Measurements from ENCODE around the gene REXO2.

Gene REXO2

DNA sequence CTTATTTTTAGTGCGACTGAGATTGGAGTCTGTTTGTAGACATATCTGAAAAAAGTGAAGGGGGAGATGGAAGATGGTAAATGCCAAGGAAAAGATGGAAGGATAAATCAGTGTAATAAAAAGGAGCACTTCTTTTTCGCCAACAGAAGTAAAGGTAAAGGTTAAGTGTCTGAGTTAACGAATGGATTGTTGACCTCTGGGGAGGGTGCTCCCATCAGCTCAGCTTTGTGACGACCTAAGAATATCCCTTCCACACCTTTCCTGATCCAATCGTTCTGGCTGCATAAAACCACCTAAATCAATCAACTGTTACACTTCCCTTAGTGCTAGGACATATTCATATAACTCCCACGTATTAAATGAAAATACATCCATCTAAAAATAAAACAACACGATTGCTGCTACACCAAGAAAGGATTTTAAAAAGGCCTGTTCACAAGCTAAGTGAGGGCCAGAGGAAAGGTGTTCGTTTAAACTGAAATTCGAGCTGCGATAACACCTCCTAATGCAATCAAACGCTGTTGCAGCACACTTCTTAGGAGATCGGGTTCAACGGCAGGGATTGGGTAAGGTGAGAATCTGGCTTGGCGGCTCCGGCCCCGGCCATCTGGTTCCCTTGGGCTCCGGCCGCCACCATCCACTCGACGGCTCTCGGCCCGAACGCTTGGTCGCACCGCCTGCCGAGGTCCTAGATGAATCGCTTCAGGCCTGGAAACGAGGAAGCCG is 39.6 kb upstream of the REXO2 start:
- TF ChIP-seq, protein P1, sequence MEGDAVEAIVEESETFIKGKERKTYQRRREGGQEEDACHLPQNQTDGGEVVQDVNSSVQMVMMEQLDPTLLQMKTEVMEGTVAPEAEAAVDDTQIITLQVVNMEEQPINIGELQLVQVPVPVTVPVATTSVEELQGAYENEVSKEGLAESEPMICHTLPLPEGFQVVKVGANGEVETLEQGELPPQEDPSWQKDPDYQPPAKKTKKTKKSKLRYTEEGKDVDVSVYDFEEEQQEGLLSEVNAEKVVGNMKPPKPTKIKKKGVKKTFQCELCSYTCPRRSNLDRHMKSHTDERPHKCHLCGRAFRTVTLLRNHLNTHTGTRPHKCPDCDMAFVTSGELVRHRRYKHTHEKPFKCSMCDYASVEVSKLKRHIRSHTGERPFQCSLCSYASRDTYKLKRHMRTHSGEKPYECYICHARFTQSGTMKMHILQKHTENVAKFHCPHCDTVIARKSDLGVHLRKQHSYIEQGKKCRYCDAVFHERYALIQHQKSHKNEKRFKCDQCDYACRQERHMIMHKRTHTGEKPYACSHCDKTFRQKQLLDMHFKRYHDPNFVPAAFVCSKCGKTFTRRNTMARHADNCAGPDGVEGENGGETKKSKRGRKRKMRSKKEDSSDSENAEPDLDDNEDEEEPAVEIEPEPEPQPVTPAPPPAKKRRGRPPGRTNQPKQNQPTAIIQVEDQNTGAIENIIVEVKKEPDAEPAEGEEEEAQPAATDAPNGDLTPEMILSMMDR (conservative IDR thresholded peaks at IDR 0.05; ENCODE audit: low read length), result no peak
- DNase-seq (ENCODE audit: low read depth), result no peak
- peak overlapping the region; percentile 78 for H3K4me3 ChIP-seq (ENCODE audit: low read length)

- DNase-seq (ENCODE audit: low read depth), result peak; percentile 99
- H3K4me3 ChIP-seq (ENCODE audit: low read length), result peak within 1 kb of the TSS; percentile 78
- TF ChIP-seq, protein P1 (conservative IDR thresholded peaks at IDR 0.05; ENCODE audit: low read length), result no peak
Measured at GRCh38 chr11:114400216-114400914, 38.9 kb upstream of the REXO2 start, which contains the start of the genes C11orf71 and RBM7. Gene C11orf71, minus strand, starts transcription at chr11:114400511. Its CDS starts 180 bp downstream, at chr11:114400331. Gene RBM7, plus strand, starts transcription at chr11:114400666. Its CDS starts 6 bp downstream, at chr11:114400672.

- DNase-seq (ENCODE audit: low read depth), result no peak
- TF ChIP-seq, protein P1 (conservative IDR thresholded peaks at IDR 0.05; ENCODE audit: low read length), result 0 out of 2 replicates have a peak, but pooled peaks have one; percentile 3
- H3K4me3 ChIP-seq (ENCODE audit: low read length), result peak overlapping the region; percentile 78
Measured at GRCh38 chr11:114400915-114401223, 38.4 kb upstream of the REXO2 start.

DNA sequence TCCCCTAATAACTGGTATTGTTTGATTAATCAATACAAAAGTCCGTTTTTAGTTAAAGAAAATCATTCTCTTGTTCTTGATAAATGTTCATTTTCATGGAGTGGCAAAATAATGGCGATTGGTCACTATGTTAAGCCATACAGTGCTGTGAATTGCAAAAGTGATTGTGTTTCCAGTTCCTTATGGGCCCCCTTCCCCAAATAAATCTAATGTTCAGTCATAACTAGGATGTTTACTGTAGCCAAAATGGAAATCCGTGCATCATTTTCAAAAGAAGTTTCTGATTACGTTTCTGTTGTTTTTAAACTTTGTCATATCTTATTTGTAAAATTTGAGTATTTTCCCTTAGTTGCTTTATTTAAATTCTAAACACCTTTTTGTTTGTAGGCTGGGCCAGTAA is 38.0 kb upstream of the REXO2 start:
- H3K4me3 ChIP-seq (ENCODE audit: low read length), result peak overlapping the region; percentile 78
- TF ChIP-seq, protein P1 (conservative IDR thresholded peaks at IDR 0.05; ENCODE audit: low read length), result no peak
- no peak for DNase-seq (ENCODE audit: low read depth)

DNA sequence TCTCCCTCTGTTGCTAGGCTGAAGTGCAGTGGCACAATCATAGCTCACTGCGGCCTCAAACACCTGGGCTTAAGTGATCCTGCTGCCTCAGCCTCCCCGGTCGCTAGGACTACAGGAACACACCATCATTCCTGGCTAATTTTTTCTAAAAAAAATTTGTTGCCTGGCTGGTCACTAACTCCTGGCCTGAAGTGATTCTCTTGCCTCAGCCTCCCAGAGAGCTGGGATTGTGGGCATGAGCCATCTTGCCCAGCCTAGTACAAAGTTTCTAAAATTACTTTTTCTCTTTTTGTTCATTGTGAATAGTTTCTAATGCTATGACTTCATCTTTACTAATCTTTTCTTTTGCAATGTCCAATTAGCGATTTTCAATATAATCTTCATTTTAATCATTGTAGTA is 26.3 kb upstream of the REXO2 start:
- TF ChIP-seq, protein P1 (conservative IDR thresholded peaks at IDR 0.05; ENCODE audit: low read length), result no peak
- no peak for DNase-seq (ENCODE audit: low read depth)
- no peak overlapping the region for H3K4me3 ChIP-seq (ENCODE audit: low read length)

DNA sequence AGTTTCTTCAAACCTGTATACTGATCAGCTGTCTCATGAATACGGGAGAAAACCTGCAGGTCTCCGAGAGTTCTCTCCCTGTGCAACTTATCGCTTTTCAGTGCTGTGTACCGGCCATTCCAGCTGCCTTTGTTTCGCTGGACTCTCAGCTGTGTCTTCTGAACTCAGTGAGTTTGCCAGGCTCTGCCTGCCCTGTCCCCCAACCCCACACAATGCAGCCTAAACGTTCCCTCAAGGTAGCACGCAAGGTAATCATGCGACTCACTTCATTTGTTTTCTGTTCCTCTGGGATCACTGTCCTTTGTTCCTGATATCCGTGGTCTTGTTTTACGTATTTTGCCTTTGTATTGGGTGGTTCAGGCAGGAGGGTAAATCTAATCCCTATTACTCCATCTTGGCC is 25.3 kb upstream of the REXO2 start:
- no peak for DNase-seq (ENCODE audit: low read depth)
- no peak overlapping the region for H3K4me3 ChIP-seq (ENCODE audit: low read length)
- TF ChIP-seq, protein P1 (conservative IDR thresholded peaks at IDR 0.05; ENCODE audit: low read length), result no peak

Measured in AG10803 (cell line).